ENCODE results near the gene DSCAM.

- no peak for TF ChIP-seq CTCF (IDR thresholded peaks at IDR 0.05)
- no peak for TF ChIP-seq POLR2A (IDR thresholded peaks at IDR 0.05)
- no peak for TF ChIP-seq POLR2AphosphoS5 (IDR thresholded peaks at IDR 0.05)
- TF ChIP-seq EP300 (IDR thresholded peaks at IDR 0.05): no peak
Observed at GRCh38 chr21:40496116-40496515, 350.8 kb downstream of the DSCAM start.
